Activated naive CD4-positive, alpha-beta T cell treated with anti-CD3 and anti-CD28 coated beads, Interleukin-2, amount 50 U/mL, for 72 hours (primary cell): ENCODE results near the gene HAUS6. TPM values are rescaled to one million over a fixed set of nuclear protein-coding genes. Genes with fewer than 3 reads are reported as not detected.
"Not testable (repeated sequence)": the region's sequence is repeated elsewhere in the genome, so short reads cannot be mapped to it uniquely, and the experiment has no call there.

Experiments used
- ATAC-seq, 2 donors: fragments of 150-1000 bp; cut with Tn5 transposase; 2 replicates each; pipeline ENCODE4 v1.10.0; 2021; ENCODE audit warnings: mild to moderate bottlenecking in 2 of 2, moderate library complexity in 2 of 2
- DNase-seq, 2 donors: peaks; one replicate each; pipeline ENCODE4 v3.0.0; 2021 to 2022; ENCODE audit warnings: low spot score in 2 of 2
- H3K27ac Mint-ChIP-seq, 2 donors: one replicate each; pipeline ENCODE4 v1.8.0; 2022; ENCODE audit warnings: mild to moderate bottlenecking in 2 of 2, mixed read lengths in 2 of 2
- H3K36me3 Mint-ChIP-seq, 2 donors: one replicate each; pipeline ENCODE4 v1.8.0; 2022; ENCODE audit warnings: mixed read lengths in 2 of 2
- H3K9me3 Mint-ChIP-seq, 2 donors: one replicate each; pipeline ENCODE4 v1.8.0; 2022; ENCODE audit warnings: mixed read lengths in 2 of 2
- total RNA-seq, 2 donors: library from RNA; stranded (reverse); gene quantifications; one replicate each; pipeline ENCODE4 v1.2.3, GENCODE V29; 2022

Gene HAUS6, protein sequence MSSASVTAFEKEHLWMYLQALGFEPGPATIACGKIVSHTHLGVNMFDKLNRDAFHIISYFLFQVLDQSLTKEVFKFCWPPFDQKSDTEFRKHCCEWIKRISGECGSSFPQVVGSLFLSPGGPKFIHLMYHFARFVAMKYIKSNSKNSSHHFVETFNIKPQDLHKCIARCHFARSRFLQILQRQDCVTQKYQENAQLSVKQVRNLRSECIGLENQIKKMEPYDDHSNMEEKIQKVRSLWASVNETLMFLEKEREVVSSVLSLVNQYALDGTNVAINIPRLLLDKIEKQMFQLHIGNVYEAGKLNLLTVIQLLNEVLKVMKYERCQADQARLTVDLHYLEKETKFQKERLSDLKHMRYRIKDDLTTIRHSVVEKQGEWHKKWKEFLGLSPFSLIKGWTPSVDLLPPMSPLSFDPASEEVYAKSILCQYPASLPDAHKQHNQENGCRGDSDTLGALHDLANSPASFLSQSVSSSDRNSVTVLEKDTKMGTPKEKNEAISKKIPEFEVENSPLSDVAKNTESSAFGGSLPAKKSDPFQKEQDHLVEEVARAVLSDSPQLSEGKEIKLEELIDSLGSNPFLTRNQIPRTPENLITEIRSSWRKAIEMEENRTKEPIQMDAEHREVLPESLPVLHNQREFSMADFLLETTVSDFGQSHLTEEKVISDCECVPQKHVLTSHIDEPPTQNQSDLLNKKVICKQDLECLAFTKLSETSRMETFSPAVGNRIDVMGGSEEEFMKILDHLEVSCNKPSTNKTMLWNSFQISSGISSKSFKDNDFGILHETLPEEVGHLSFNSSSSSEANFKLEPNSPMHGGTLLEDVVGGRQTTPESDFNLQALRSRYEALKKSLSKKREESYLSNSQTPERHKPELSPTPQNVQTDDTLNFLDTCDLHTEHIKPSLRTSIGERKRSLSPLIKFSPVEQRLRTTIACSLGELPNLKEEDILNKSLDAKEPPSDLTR
- 10 to 100 TPM; 35.3 to 37.5 TPM for total RNA-seq

DNA sequence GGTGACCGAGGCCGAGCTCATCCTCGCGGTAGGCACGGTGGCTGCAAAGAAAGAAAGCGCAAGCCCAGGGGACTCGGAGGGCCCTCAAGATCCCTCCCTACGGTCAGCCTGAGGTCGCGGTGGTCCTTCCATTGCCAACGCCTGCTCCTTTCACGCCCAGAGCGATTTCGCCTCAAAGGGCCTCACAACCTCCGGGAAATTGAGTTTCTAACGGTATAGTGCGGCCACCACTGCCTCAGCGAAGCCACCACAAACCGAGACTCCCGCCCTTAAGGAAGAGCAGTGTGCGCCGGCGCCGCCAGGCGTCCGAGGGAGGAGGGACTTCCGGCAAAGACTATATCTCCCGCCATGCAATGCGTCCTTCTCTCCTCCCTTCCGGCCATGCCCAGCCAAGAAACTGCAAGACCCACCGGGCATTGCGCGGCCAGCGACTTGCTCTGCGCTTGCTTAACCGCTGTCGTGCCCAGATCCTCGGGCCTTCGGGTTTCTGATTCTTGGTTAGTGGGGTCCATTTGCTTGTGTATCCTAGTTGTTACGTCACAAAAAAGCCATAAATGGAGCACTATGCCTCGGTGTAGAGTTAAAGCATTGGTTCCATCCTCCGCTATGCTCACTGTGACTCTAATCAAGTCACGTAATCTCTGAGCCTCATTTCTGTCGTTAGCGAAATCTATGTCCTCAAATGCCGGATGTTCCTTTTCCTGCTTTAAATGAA is at the start of gene HAUS6:
Gene HAUS6 (minus strand): TSS at position 274 of the 715 bp plus-strand sequence. CDS start 253 bp downstream, at position 21.
- ATAC-seq: peak; percentile 96 to 98
- Mint-ChIP-seq H3K27ac (peak within 1 kb of the TSS; percentile 98 to 99), H3K36me3 (peaks cover 14 to 18% of the 10 kb centered on the region in 2 donors), H3K9me3 (no peaks in the 10 kb centered on the region)
- peak; percentile 91 to 94 for DNase-seq

DNA sequence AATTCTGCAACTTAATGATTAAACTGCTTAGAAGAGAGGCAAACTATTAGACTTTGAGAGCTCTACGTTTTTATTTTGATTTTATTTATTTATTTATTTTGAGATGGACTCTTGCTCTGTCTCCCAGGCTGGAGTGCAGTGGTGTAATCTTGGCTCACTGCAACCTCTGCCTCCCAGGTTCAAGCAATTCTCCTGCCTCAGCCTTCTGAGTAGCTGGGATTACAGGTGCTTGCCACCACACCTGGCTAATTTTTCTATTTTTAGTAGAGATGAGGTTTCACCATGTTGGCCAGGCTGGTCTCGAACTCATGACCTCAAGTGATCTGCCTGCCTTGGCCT is 49.4 kb upstream of the HAUS6 start:
- not testable (repeated sequence) for DNase-seq, H3K36me3 Mint-ChIP-seq, H3K27ac Mint-ChIP-seq, H3K9me3 Mint-ChIP-seq, ATAC-seq

DNA sequence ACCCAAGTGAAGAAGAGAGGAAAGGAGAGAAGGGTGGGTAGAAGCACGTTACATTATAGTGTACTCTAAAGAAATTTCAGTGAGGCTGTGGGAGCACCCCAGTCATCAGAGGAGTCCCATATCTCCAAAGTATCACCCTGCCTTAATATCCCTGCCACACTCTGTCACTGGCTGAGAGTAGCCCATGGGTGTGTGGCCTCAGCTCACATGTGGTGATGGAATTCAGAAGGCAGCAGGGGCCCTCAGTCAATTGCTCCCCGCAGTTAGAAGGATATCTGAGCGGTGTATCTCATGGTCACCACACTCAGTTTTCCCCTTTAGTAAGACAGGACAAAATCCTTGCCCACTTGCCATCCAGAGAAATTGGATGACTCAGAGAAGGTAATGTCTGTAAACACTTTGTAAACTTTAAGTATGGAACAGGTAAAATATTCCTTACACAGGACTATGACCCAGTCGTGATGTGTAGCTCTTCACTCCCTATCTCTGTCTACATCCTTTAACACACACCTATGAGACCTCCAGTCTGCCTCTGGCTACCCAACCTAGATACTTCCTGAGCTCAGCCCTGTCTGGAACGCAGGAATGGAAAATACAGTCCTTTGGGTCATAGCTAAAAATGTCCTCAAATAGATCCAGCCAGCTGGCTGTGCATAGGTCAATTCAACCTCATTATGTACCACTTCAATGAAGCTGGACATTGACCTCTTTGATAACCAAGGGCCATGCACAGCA is 48.9 kb upstream of the HAUS6 start:
- Mint-ChIP-seq H3K27ac (no peak overlapping the region), H3K9me3 (peaks cover 0 to 4% of the 10 kb centered on the region in 2 donors), H3K36me3 (no peaks in the 10 kb centered on the region)
- DNase-seq (no peak), ATAC-seq (no peak)

DNA sequence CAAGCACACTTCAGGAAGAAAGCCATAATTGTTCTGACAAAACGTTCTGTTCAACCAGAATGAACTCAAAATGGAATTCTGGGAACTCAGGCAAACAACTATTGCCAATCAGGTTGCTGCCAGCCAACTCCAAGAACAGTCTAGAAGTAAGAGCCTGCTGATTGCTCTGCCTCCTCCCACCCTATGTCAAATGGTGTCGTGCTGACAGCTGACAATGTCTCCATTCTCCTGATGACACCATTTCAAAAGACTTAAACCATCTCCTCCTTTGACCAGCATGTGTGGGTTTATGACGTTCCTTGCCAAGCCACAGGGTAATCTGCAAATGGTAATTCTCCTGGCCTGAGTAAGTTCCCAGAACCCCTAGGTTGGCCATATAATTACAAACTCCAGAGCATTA is 46.5 kb upstream of the HAUS6 start:
- ATAC-seq: no peak
- DNase-seq: no peak
- Mint-ChIP-seq H3K9me3 (peaks cover 0 to 4% of the 10 kb centered on the region in 2 donors), H3K27ac (no peak overlapping the region), H3K36me3 (no peaks in the 10 kb centered on the region)

DNA sequence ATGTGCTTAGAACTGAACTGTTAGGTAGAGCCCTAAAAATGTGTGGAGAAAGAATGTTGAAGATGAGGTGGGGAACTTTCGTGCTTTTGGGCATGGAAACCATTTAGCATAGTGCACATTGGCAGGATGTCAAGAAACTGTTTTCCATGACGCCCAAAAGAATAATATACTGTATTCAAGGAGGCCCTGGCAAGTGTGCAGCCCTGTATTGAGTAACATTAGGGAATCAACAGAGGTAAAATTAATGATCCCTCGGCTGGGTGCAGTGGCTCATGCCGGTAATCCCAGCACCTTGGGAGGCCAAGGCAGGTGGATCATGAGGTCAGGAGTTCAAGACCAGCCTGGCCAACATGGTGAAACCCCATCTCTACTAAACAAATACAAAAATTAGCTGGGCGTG is 45.5 kb upstream of the HAUS6 start:
- peaks cover 0 to 4% of the 10 kb centered on the region in 2 donors for H3K9me3 Mint-ChIP-seq
- ATAC-seq (no peak), DNase-seq (no peak)
- H3K36me3 Mint-ChIP-seq: no peaks in the 10 kb centered on the region
- no peak overlapping the region for H3K27ac Mint-ChIP-seq

DNA sequence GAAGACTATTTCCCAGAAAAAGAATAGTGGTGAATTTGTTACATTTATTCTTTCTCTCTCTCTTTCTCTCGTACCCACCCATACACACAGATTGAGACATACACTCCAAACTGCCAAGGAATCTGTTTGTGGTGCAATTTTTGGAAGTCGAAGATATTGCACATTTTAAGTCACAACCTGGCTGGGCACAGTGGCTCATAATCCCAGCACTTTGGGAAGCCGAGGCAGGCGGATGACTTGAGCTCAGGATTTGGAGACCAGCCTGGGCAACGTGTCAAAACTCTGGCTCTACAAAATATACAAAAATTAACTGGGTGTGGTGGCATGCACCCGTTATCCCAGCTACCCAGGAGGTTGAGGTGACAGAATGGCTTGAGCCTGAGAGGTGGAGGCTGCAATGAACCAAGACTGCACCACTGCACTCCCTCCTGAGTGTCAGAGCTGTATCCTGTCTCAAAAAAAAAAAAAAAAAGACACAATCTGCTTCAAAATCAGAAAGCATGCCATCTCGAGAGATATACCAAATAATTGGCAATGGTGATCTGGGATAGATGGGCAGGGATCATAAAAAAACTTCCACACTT is 43.8 kb upstream of the HAUS6 start:
- Mint-ChIP-seq H3K9me3 (peaks cover 0 to 4% of the 10 kb centered on the region in 2 donors), H3K36me3 (no peaks in the 10 kb centered on the region), H3K27ac (no peak overlapping the region)
- ATAC-seq: no peak
- no peak for DNase-seq

DNA sequence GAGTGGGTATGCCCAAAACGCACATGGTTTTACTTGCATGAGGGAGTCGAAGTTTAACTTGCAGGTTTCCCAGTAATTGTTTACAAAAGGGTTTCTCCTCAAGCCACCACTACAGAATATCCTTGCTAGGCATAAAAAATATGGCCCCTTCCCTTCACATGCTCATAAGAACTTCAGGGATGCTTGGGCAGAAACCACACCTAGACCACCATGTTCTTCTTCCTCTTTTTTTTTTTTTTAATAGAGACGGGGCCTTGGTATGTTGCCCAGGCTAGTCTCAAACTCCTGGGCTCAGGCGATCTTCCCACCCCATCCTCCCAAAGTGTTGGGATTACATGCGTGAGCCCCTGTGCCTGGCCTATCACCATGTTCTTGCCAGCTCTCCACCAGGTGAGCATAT is 43.2 kb upstream of the HAUS6 start:
- Mint-ChIP-seq H3K36me3 (no peaks in the 10 kb centered on the region), H3K9me3 (peaks cover 0 to 4% of the 10 kb centered on the region in 2 donors), H3K27ac (no peak overlapping the region)
- ATAC-seq: no peak
- DNase-seq: no peak

DNA sequence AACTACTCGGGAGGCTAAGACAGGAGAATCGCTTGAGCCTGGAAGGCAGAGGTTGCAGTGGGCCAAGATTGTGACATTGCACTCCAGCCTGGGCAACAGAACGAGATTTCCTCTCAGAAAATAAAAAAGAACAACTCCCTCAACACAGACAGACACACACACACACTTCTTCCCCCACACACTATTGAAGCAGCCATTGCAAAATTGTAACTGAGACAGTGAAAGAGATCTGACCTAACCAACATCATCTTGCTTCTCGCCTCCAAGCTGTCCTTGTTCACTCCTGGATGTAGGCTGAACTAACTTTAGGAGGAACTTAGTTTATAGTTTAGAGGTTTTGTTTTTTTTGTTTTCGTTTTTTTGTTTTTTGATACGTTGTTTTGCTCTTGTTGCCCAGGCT is 37.6 kb upstream of the HAUS6 start:
- DNase-seq (no peak), ATAC-seq (no peak)
- H3K36me3 Mint-ChIP-seq: no peaks in the 10 kb centered on the region
- no peaks in the 10 kb centered on the region for H3K9me3 Mint-ChIP-seq
- no peak overlapping the region for H3K27ac Mint-ChIP-seq

DNA sequence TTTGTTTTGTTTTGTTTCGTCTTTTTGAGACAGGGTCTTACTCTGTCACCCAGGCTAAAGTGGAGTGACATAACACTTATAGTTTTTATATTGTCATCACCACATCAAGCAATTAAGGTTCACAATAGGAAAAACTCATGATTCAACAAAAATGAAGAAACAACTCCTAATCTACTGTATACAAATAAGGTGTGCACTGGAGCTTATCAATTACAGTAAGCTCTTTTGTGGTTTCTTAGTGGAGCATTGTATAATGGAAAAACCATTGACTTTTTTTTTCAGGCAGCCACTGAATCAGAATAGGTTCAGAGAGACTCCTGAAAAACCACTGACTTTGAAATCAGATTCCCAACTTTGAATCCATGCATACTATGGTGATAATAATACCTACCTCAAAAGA is 35.4 kb upstream of the HAUS6 start:
- H3K36me3 Mint-ChIP-seq: no peaks in the 10 kb centered on the region
- H3K27ac Mint-ChIP-seq: no peak overlapping the region
- H3K9me3 Mint-ChIP-seq: no peaks in the 10 kb centered on the region
- ATAC-seq (no peak), DNase-seq (no peak)

DNA sequence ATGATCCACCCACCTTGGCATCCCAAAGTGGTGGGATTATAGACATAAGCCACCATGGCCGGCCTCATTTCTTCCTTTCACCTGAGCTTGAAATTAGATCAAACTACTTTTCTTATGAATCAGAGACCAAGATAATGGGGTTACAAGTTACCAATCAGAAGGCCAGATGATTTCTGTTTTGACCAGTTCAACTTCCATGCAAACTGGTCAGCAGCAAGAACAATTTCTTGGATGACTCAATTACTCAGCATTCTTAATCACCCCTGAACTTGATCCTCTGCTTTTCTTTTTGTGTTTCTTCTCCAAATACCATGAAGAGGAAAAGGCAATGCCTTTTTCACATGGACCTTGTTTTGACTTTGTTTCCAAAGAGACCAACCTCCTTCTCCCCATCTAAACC is 34.6 kb upstream of the HAUS6 start:
- no peaks in the 10 kb centered on the region for H3K36me3 Mint-ChIP-seq
- H3K9me3 Mint-ChIP-seq: no peaks in the 10 kb centered on the region
- H3K27ac Mint-ChIP-seq: no peak overlapping the region
- ATAC-seq (no peak), DNase-seq (no peak)

DNA sequence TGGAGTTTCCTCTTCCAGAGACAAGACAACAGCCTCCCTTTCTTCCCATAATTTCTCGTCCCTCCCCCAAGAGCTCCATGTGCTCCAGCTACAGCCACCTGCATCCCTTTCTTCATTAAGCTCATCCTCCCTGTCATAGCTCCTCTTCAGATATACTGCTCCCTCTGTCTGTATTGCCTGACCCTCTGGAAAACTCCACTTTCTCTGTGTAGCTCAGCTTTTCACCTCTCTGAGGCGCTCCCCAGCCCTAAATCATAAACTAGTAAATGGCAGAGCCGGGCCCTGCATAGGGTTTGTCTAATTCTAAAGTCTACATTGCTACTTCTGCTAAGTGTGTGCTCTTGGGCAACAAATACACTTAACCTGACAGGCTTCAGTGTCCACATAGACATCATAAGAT is 33.4 kb upstream of the HAUS6 start:
- DNase-seq (no peak), ATAC-seq (no peak)
- Mint-ChIP-seq H3K36me3 (no peaks in the 10 kb centered on the region), H3K9me3 (no peaks in the 10 kb centered on the region), H3K27ac (peak overlapping the region in 1 of 2 donors; percentile 7)

DNA sequence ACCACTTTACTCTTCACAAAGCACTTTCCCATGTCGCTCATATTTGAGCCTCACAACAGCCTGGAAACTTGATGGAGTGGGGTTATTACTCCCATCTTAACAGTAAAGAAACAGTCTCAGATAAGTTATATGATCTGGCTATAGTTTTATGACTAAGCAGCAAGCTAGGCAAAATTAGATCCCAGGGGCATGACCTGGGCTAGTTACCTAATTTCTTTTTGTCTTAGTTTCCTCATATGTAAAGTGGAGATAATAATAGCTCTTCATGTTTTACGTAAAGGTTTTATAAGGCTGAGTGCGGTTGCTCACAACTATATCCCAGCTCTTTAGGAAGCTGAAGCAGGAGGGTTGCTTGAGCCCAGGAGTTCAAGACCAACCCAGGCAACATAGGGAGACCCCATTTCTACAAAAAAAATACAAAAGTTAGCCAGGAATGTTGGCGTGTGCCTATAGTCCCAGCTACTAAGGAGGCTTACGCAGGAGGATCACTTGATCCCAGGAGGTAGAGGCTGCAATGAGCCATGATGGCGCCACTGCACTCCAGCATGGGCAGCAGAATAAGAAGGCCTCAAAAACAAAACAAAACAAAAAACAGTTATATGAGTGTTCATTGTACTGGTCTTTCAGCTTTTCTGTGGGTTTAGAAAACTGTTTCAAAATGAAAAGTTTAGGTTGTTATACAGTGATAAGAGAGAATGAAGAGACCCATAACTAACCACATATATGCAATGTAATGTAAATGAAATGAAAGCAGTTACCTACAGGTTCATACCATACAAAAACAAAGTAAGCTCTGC is 31.0 kb upstream of the HAUS6 start:
- H3K27ac Mint-ChIP-seq: no peak overlapping the region
- H3K36me3 Mint-ChIP-seq: no peaks in the 10 kb centered on the region
- no peaks in the 10 kb centered on the region for H3K9me3 Mint-ChIP-seq
- no peak for DNase-seq
- peak; percentile 49 to 96 for ATAC-seq

DNA sequence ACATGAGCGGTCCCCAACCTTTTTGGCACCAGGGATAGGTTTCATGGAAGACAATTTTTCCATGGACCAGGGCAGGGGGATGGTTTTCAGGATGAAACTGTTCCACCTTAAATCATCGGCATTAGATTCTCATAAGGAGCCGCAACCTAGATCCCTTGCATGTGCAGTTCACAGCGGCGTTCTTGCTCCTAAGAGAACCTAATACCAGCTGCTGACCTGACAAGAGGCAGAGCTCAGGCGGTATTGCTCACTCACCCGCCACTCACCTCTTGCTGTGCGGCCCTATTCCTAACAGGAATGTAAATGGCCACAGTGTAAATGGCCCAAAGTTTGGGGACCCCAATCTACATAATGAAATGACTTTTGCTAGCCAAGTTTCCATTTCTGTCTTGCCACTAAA is 27.7 kb upstream of the HAUS6 start:
- DNase-seq: no peak
- no peak for ATAC-seq
- Mint-ChIP-seq H3K36me3 (peaks cover 13 to 15% of the 10 kb centered on the region in 2 donors), H3K9me3 (no peaks in the 10 kb centered on the region), H3K27ac (no peak overlapping the region)

DNA sequence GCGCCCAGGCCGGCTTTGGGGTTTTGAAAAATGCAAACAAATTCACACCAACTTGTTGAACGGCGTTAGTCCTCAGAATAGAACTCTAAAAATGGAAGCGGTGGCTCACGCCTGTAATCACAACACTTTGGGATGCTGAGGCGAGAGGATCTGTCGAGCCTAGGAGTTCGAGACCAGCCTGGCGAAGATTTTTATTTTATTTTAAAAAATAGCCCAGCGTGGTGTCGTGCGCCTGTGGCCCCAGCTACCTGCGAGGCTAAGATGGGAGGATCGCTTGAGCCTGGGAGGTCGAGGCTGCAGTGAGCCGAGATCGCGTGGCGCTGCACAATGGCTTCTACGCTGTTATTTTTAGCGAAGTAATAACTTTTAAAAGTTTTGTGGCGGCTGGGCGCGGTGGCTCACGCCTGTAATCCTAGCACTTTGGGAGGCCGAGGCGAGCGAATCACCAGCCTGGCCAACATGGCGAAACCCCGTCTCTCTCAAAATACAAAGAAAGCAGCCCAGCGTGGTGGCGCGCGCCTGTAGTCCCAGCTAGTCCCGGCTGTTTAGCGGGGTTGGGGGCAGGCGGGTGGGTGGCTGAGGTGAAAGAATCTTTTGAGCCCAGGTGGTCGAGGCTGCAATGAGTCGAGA is 25.3 kb upstream of the HAUS6 start:
- Mint-ChIP-seq H3K27ac (peak overlapping the region; percentile 91 to 95), H3K36me3 (peaks cover 18 to 36% of the 10 kb centered on the region in 2 donors), H3K9me3 (no peaks in the 10 kb centered on the region)
- ATAC-seq: peak; percentile 15 to 27
- peak in 1 of 2 donors; percentile 22 for DNase-seq

DNA sequence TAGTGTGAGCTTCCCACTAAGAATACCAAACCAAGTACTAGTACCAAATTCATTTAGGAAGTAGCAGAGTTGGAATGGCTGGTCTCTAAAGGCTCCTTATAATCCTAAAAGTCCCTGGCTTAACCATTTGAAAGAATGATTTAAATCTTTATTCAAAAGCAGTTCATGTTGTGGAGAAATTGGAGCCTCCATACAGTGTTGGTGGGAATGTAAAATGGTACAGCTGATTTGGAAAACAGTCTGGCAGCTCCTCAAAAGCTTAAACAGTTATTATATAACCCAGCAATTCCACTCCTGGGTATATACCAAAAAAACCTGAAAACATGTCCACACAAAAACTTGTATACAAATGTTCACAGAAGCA is 21.7 kb upstream of the HAUS6 start:
- Mint-ChIP-seq H3K9me3 (no peaks in the 10 kb centered on the region), H3K27ac (peak overlapping the region in 1 of 2 donors; percentile 79), H3K36me3 (peaks cover 33 to 70% of the 10 kb centered on the region in 2 donors)
- no peak for DNase-seq
- ATAC-seq: no peak
